NCI-H748 treated with DMSO at 0.1 percent for 48 hours (cell line): ENCODE results near the gene GLMP.

Experiments used
- DNase-seq: peaks from one replicate; lab custom pipeline; 2025; lab: John Stamatoyannopoulos, UW

The GLMP gene

GRCh38 chr1:156285437-156285836 is 10.0 kb downstream of the GLMP start:
- no peak for DNase-seq

DNA sequence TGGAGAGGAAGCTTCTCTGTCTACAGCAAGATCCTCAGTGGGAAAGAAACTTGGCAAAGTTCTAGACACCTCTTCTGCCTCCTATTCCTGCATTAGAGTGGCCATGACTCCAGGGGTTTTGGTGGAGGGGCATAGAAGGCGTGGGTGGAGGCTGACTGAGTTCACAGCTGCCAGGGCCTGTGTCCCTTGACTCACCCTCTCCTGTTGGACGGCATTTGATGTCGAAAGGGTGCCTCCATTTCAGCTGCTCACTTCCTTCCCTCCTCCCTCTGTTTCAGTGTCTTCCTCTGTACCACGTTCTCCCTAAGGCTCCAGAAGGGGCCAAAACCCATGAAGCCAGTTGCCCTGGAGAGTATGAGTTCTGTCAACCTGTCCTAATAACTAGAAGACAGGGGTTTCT is 10.7 kb downstream of the GLMP start:
- no peak for DNase-seq

GRCh38 chr1:156284112-156284511 is 11.4 kb downstream of the GLMP start, which contains the start of gene TMEM79:
TMEM79 (plus strand) TSS chr1:156284325; CDS start chr1:156285227, 902 bp downstream.
- no peak for DNase-seq

DNA sequence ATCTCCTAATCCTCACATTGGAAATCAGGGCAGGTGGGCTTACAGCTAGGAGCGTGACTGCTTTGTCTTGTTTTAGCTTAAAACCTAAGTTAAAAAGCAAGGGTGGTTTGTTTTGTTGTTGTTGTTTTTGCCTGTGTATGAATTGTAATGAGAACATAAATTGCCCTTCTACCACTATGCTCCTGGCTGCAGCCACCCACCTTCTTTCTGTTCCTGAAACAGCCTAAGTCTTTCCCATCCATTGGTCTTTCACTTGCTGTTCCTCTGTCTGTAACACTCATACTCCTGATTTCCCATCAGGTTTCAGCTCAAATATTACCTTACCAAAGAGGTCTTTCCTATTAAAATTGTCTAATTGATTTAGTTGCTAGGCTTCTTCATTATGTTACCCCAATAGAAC is 12.0 kb downstream of the GLMP start:
- no peak for DNase-seq

DNA sequence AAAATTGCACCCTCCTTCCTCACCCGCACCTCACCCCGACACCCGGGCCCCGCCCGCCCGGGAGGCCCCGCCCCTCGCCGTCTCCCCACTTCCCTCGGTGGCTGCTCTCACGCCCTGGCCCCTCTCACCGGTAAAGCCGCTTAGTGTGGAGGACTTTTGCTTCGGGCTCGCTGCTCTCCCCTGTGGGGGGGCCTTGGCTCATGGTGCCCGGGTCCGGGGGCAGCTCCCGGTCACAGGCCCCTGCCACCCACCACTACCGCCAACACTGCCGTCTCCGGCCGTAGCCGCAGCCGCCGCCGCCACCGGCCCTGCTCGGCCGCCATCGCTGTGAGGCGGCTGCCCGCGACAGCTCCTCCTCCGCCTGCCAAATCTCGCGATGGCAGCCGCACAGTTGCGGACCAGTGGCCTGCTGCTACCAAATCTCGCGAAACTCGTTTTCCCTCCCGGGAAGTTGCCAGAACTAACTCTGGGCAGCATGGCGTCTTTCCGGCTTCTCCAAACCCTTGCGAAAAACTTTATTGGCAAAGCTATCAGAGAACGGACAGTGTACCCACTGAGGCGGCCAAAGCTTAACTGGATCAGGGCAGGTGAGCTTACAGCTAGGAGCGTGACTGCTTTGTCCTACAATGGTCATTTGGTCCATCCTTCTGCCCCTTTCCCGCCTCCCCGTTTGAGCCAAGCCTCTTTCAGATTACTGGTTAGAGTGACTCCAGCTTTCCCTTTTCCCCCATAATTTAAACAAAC is 12.8 kb downstream of the GLMP start, which contains the start of gene SMG5:
TSS of gene SMG5 (minus strand) at position 347 of the 744 bp plus-strand sequence. CDS start at position 202, 145 bp downstream.
- peak; percentile 94 for DNase-seq

GRCh38 chr1:156281693-156282478 is 13.6 kb downstream of the GLMP start:
- no peak for DNase-seq

DNA sequence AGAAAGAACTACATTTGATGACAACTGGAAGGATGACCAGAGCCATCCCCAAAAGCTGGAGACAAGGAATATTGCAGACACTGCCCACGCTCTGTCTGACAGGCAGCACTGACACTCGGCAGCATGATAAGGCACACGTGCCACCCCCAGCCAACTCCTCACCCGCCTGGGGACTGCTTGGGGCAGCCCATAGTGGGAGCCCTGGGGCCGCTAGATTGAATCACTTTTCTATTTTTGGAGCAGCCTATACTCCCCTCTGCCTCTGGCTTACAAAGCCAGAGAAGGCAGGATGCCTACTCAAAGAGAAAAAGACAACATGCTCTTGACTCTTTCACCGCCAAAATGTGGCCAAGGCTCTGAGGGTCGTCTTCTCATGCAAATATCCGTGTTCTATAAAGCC is 14.2 kb downstream of the GLMP start:
- DNase-seq = no peak

- DNase-seq = no peak
Measured at GRCh38 chr1:156279837-156280236, 15.6 kb downstream of the GLMP start.

GRCh38 chr1:156276966-156277381 is 18.5 kb downstream of the GLMP start:
- no peak for DNase-seq

DNA sequence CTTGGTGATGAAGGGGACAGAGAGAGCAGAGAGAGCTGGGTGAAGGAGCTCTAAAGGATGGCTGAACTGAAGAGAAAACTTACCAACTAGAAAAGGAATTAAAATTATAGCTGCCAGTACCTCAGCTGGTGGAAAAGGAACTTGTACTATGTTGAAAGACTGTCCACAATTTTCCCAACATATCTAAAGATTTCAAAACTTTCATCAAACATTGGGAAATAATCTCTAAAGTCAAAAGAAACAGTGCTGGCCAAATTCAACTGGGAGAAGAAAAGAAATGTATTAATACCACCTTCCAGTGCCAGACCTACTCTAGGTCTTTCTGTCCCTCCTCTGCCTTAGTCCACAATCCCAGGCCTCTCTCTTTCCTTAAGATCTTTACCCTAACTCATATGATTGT is 18.9 kb downstream of the GLMP start:
- DNase-seq = no peak

DNA sequence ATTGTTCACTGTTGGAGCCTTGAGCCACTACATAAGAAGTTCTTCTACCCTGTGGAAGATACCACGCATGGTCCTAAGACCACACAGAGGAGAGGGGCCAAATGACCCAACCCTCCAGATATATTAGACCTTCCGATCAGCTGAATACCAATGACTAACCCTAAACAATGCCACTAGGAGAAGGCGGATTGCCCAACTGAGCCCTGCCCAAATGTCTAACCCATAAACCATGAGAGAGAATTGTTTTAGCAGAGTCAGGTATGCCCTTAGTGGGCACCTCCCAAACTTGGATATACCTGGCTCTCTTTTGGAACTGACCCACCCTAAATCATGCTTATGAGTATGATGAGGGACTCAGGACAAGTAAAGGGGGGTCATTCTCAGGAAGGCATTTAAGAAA is 25.2 kb downstream of the GLMP start:
- no peak for DNase-seq

DNA sequence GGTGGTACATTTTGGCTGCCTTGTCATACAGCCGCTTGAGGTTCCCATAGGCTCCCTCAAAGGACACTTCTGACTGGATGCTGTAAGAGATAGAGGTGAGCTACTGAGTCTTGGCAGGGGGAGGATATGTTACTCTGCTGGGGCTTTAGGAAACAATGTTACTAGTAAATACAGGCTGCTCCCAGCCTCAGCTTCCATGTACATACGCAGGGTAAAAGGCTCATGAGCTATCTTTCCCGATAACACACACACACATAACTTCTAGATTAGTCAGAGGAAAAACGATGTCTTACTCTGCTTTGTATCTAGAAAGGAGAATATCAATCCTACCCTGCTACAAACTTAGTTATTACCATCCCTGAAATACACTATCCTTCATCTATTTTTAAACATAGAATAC is 27.1 kb downstream of the GLMP start:
- DNase-seq = no peak

GRCh38 chr1:156266051-156266450 is 29.4 kb downstream of the GLMP start:
- no peak for DNase-seq

DNA sequence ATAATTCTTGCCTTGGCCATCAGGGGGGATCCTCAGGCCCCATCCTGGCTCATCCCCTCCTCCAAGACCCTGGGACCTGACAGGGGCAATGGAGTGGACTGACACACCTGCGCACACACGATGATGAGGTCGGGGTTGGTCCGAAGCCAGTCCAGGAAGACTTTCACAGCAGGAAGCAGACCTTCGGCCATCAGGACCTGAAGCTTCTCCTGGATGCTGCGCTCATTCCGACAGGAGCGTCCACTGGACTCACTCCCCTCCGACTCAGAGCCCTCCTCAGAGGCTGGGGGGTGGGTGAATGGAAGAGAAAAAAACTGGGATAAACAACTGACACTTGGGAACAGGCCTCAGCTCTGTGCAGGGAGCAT is 32.2 kb downstream of the GLMP start:
- no peak for DNase-seq

DNA sequence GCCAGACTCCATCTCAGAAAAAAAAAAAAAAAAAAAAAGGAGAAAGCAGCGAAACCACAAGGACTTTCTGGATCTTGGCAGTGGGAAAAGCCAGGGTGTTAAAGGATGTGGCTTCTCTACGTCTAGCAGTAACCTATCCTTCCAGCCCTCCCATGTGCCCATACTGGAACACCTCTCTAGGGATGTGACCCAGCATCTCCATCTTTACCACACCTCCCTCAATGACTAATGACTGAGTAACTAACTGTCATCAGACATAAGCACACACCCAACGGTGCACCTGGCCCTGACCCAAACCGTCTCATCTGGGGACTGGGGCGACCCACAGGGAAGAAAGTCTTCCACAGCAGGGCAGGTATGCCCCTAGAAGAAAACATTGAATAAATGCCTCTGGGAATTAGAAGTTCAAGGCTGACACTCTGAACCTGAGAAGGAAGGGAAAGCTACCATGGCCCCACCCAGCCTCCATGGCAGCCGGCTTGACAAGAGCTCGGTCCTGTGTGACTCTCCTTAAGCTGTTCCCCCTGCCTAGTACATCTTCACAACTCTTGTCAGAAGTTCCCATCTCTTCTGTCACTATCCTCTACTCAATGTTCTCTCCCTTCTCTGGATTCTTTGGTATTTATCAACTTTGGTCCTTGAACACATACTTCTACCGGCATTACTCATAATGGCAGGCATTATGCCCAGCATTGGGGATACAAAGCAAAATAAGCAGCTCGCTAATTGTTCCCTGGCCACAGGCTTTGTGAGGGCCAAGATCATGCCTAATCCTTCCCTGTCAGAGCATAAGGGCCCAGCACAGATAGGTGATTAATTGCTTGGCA is 32.8 kb downstream of the GLMP start:
- no peak for DNase-seq

DNA sequence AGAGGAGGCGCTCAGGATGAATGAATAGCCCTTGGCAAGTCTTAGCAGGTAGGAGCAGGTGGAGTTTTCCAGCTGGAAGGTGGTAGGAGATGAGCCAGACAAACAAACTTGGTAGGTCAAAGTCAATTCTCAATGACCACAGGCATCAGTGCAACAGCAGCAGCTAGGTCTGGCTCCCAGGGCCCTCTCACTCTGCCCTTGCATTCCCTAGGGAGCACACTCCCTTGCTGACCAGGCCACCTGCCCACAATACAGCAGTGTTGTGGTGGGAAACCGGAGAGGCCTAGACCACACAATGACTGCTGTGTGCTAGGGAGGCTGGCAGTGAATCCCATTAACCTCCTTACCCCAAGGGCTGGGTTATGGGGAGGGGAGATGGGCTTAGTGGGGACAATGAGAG is 34.6 kb downstream of the GLMP start:
- no peak for DNase-seq

- DNase-seq = no peak
Measured at GRCh38 chr1:156259805-156260204, 35.7 kb downstream of the GLMP start.

DNA sequence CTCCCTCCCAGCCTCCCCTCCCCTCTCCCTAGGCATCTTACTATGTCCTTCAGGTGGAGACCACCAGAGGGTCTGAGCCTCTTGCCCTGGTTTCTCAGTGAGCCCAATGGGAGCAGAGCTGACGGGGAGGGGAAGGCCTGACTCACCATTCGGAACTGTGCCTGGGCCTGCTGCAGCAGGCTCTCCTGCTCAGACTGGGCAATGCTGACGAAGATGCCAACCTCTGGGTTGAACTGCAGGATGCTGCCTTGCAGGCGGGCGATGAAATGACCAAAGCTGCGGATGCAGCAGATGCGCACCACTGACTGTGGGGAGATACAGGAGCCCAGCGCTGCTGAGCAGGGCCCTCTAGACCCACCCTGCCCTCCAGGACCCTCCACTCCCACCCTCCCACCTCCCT is 36.6 kb downstream of the GLMP start:
- DNase-seq = no peak

DNA sequence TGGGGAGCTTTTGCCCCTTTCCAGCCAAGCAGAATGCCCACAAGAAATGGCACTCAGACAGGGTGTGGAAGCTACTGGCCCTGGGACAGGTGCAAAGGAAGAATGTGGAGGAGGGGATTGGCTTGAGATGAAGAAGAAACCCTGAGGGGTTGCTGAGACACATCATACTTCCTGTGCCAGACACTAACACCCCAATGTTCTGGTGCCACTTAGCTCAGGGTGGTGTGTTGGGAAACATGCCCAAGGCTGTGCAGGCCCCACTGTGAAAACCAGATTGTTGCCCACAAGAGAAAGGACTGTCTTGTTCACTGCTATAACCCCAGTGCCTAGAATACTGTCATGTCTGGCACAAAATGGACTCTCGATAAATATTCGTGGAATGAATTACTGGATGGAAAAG is 37.8 kb downstream of the GLMP start:
- no peak for DNase-seq

DNA sequence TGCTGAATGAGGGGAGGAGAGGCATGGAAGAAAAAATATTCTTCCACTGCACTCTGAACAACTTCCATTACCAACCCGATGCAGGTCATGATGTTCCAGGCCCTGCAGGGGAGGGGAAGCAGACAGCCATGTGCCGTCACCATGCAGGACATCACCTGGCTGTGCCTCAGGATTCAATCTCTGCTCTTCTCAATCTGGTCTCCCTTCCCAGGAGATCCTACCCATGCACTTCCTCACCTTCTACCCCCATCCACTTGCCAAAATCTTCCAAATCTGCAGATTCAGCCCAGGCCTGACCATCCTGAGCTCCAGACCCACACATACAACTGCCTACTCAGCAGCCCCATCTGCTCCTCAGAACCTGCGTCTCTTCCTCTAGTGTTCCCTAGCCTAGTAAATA is 41.8 kb downstream of the GLMP start:
- no peak for DNase-seq

DNA sequence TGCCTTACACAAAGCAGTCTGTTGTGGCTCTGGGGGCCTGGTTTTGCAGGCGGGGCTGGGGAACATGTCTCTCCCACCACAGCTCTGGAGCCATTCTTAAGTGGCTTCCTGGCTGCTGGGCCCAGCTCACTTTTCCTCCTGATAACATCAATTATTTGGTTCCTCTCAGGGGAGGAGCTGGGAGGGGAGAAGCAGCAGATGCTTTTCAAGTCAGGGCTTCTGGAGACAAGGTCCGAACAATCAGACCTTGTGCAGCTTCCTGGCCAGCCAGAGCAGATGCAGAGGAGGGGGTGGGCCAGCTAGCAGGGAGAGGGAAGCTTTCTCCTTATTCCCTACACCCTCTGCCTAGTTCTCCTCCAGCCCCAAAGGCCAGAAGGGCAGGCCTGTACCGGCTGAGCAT is 44.0 kb downstream of the GLMP start:
- no peak for DNase-seq

GRCh38 chr1:156249593-156249992 is 45.9 kb downstream of the GLMP start:
- DNase-seq = no peak

- no peak for DNase-seq
Measured at GRCh38 chr1:156248323-156248683, 47.2 kb downstream of the GLMP start.
